GM12892 (cell line): ENCODE data around the gene SUSD3.

Source experiments
- POLR2A ChIP-seq: IDR thresholded peaks from 2 replicates; pipeline ENCODE4 v1.6.1; 2011; ENCODE audit warnings: low read depth, low read length, control low read depth
- POLR2AphosphoS5 ChIP-seq: IDR thresholded peaks from 2 replicates; pipeline ENCODE4 v1.6.1; 2011; ENCODE audit warnings: low read depth, low read length, control low read depth

- TF ChIP-seq POLR2AphosphoS5, result no peak
- TF ChIP-seq POLR2A, result no peak
These were observed 31.0 kb downstream of the SUSD3 start for GRCh38 chr9:93089481-93089991.
